ENCODE measurements around the gene GPR162.

DNA sequence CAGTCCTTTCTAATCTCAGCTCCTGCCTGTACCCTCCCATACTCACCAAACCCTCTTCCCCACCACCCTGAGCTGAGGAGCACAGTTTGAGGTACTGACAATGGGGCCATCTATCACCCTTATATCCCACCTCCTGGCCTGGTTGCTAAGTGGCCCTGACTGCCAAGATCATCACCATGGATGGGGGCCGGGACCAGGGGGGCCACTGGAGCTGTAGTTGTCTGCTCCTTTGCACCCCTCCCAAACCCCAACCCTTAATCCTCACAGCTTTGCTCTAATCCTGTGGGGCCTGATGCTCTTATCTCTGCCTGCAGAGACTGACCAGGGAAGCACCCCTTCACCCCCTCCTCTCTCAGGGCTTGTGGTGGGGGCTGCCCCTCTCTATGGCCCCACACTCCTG lies 18.7 kb downstream of the GPR162 start:
- TF ChIP-seq EZH2 (IDR thresholded peaks at IDR 0.05; ENCODE audit: borderline replicate concordance, insufficient read depth, low read length, poor library complexity, severe bottlenecking) (no peak), EP300 (conservative IDR thresholded peaks at IDR 0.05; ENCODE audit: poor library complexity, severe bottlenecking) (no peak)
- TF ChIP-seq, protein P1, sequence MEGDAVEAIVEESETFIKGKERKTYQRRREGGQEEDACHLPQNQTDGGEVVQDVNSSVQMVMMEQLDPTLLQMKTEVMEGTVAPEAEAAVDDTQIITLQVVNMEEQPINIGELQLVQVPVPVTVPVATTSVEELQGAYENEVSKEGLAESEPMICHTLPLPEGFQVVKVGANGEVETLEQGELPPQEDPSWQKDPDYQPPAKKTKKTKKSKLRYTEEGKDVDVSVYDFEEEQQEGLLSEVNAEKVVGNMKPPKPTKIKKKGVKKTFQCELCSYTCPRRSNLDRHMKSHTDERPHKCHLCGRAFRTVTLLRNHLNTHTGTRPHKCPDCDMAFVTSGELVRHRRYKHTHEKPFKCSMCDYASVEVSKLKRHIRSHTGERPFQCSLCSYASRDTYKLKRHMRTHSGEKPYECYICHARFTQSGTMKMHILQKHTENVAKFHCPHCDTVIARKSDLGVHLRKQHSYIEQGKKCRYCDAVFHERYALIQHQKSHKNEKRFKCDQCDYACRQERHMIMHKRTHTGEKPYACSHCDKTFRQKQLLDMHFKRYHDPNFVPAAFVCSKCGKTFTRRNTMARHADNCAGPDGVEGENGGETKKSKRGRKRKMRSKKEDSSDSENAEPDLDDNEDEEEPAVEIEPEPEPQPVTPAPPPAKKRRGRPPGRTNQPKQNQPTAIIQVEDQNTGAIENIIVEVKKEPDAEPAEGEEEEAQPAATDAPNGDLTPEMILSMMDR (IDR thresholded peaks at IDR 0.05; ENCODE audit: poor library complexity, severe bottlenecking), result no peak
- TF ChIP-seq, protein P2, sequence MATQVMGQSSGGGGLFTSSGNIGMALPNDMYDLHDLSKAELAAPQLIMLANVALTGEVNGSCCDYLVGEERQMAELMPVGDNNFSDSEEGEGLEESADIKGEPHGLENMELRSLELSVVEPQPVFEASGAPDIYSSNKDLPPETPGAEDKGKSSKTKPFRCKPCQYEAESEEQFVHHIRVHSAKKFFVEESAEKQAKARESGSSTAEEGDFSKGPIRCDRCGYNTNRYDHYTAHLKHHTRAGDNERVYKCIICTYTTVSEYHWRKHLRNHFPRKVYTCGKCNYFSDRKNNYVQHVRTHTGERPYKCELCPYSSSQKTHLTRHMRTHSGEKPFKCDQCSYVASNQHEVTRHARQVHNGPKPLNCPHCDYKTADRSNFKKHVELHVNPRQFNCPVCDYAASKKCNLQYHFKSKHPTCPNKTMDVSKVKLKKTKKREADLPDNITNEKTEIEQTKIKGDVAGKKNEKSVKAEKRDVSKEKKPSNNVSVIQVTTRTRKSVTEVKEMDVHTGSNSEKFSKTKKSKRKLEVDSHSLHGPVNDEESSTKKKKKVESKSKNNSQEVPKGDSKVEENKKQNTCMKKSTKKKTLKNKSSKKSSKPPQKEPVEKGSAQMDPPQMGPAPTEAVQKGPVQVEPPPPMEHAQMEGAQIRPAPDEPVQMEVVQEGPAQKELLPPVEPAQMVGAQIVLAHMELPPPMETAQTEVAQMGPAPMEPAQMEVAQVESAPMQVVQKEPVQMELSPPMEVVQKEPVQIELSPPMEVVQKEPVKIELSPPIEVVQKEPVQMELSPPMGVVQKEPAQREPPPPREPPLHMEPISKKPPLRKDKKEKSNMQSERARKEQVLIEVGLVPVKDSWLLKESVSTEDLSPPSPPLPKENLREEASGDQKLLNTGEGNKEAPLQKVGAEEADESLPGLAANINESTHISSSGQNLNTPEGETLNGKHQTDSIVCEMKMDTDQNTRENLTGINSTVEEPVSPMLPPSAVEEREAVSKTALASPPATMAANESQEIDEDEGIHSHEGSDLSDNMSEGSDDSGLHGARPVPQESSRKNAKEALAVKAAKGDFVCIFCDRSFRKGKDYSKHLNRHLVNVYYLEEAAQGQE (IDR thresholded peaks at IDR 0.05; ENCODE audit: borderline replicate concordance), result no peak

Measured in neural cell (in vitro differentiated cells).